ENCODE measurements around the gene RNASEH1.
A peak's percentile ranks its signal among the peaks of the same experiment; 100 is the strongest.

Gene RNASEH1

GRCh38 chr2:3558205-3559014 lies at the start of gene RNASEH1:
TSS of gene RNASEH1 (minus strand) at chr2:3558333. CDS start at chr2:3558260, 73 bp downstream.
- peak; percentile 97 for DNase-seq

GRCh38 chr2:3606370-3607201 lies 48.5 kb upstream of the RNASEH1 start:
- DNase-seq, result no peak

GRCh38 chr2:3606028-3606369 lies 47.9 kb upstream of the RNASEH1 start:
- no peak for DNase-seq

GRCh38 chr2:3604991-3605961 lies 47.1 kb upstream of the RNASEH1 start:
- DNase-seq, result peak; percentile 45

GRCh38 chr2:3604207-3604877 lies 46.2 kb upstream of the RNASEH1 start:
- no peak for DNase-seq

GRCh38 chr2:3603536-3604206 lies 45.5 kb upstream of the RNASEH1 start:
- no peak for DNase-seq

GRCh38 chr2:3602553-3603339 lies 44.6 kb upstream of the RNASEH1 start:
- no peak for DNase-seq

GRCh38 chr2:3601561-3602271 lies 43.6 kb upstream of the RNASEH1 start:
- no peak for DNase-seq

GRCh38 chr2:3600256-3600855 lies 42.2 kb upstream of the RNASEH1 start:
- no peak for DNase-seq

GRCh38 chr2:3598912-3599854 lies 41.0 kb upstream of the RNASEH1 start:
- no peak for DNase-seq

- no peak for DNase-seq
These were observed 40.2 kb upstream of the RNASEH1 start for GRCh38 chr2:3598197-3598910.

GRCh38 chr2:3597567-3597966 lies 39.4 kb upstream of the RNASEH1 start:
- DNase-seq, result no peak

GRCh38 chr2:3596901-3597417 lies 38.8 kb upstream of the RNASEH1 start:
- no peak for DNase-seq

GRCh38 chr2:3595985-3596384 lies 37.9 kb upstream of the RNASEH1 start:
- DNase-seq, result peak; percentile 38

- DNase-seq, result no peak
These were observed 37.3 kb upstream of the RNASEH1 start for GRCh38 chr2:3595404-3595803.

- no peak for DNase-seq
These were observed 36.6 kb upstream of the RNASEH1 start, which contains the start of gene COLEC11 for GRCh38 chr2:3594493-3595281. TSS of gene COLEC11 (plus strand) at chr2:3595112. CDS start at chr2:3604341, 9,229 bp downstream.

- no peak for DNase-seq
These were observed 31.0 kb upstream of the RNASEH1 start for GRCh38 chr2:3589086-3589485.

Measured in stimulated activated naive CD4-positive, alpha-beta T cell treated with Interleukin-2 at 50 U/mL for 16 hours (primary cell).